ENCODE data around the gene PTMA. TPM values are rescaled to one million over a fixed set of nuclear protein-coding genes. Genes with fewer than 3 reads are reported as not detected.

The PTMA gene
- total RNA-seq, 1 donor = 545 TPM

- no peaks in the 10 kb centered on the region for H3K9me3 ChIP-seq (ENCODE audit: low read depth, low read length)
- H4K20me1 ChIP-seq (ENCODE audit: insufficient read depth, low read length) = no peaks in the 10 kb centered on the region
- peak; percentile 92 for TF ChIP-seq CTCF (IDR thresholded peaks at IDR 0.05; ENCODE audit: extremely low read depth, low read depth, low read length)
- H3K4me3 ChIP-seq (ENCODE audit: insufficient read depth, low read length) = no peak overlapping the region
- peaks cover 14% of the 10 kb centered on the region for H3K4me1 ChIP-seq (ENCODE audit: insufficient read depth, low read length)
- H2AFZ ChIP-seq (ENCODE audit: low read length) = peak overlapping the region; percentile 65
- no peak overlapping the region for H3K27ac ChIP-seq (ENCODE audit: low read depth, low read length)
- H3K27me3 ChIP-seq (ENCODE audit: insufficient read depth, low read length) = no peaks in the 10 kb centered on the region
- peak; percentile 96 for DNase-seq (ENCODE audit: insufficient read length, low spot score, missing footprints)
- H3K79me2 ChIP-seq (ENCODE audit: insufficient read depth, low read length) = no peaks in the 10 kb centered on the region
- H3K4me2 ChIP-seq (ENCODE audit: insufficient read depth, low read length) = no peak overlapping the region
- H3K36me3 ChIP-seq (ENCODE audit: insufficient read depth, low read length) = no peaks in the 10 kb centered on the region
Measured at GRCh38 chr2:231677632-231678104, 30.7 kb upstream of the PTMA start.

DNA sequence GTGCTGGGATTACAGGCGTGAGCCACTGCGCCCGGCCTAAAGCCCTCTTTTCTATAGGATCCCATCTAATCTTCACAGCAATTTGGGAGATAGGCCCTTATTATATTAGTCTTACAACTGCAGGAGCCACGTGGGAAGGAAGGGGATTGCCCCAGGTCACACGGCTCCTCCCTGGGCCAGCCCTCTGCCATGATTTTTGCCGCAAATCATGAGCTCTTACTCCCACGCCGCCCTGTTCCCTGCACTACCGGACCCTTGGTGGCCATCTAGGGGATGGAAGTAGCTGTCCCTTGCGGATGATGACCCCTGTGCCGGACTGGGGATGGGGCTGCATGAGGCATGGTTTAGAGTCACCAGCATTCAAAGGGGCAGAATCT is 28.4 kb upstream of the PTMA start:
- Histone ChIP-seq H3K4me3 (ENCODE audit: insufficient read depth, low read length) (no peak overlapping the region), H2AFZ (ENCODE audit: low read length) (no peak overlapping the region), H3K36me3 (ENCODE audit: insufficient read depth, low read length) (no peaks in the 10 kb centered on the region), H3K4me1 (ENCODE audit: insufficient read depth, low read length) (peaks cover 10% of the 10 kb centered on the region), H3K79me2 (ENCODE audit: insufficient read depth, low read length) (no peaks in the 10 kb centered on the region), H3K4me2 (ENCODE audit: insufficient read depth, low read length) (no peak overlapping the region), H3K27ac (ENCODE audit: low read depth, low read length) (no peak overlapping the region), H3K9me3 (ENCODE audit: low read depth, low read length) (no peaks in the 10 kb centered on the region), H4K20me1 (ENCODE audit: insufficient read depth, low read length) (no peaks in the 10 kb centered on the region), H3K27me3 (ENCODE audit: insufficient read depth, low read length) (no peaks in the 10 kb centered on the region)
- DNase-seq (ENCODE audit: insufficient read length, low spot score, missing footprints) = peak; percentile 79
- TF ChIP-seq CTCF (IDR thresholded peaks at IDR 0.05; ENCODE audit: extremely low read depth, low read depth, low read length) = no peak

DNA sequence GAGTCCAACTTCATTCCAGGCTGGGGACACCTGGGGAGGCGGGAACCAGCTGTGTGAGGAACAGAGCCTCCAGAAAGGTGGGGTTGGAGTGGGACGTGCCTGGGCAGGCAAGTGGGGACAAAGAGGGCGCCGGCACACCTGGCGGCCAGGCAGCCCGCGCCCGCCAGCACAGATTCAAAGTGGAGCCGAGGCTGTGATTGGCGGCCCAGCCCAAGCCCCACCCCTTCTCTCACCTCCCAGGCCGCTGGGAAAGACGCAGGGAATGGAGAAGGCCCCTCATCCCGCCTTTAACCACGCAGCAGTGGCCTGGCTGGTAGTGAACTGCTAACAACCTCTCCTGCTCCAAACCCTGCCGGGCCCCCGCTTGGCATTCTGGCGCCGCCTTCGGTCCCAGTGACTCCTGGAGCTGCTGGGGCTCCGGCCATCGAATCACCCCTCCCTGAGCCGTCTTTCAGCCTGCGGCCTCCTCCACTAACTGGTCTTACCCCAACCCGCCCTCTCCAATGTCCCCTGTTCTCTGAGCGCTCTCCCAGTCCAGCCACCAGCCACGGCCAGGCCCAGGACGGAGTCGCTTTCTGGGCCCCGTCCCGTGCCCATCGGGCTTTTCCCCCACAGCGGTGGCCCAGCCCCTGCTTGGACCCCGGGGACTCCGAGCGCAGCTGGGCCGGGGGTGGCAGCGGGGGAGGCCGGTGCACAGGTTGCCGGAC is 27.9 kb upstream of the PTMA start:
- H3K27me3 ChIP-seq (ENCODE audit: insufficient read depth, low read length) = no peaks in the 10 kb centered on the region
- peak overlapping the region; percentile 76 for H2AFZ ChIP-seq (ENCODE audit: low read length)
- no peaks in the 10 kb centered on the region for H3K79me2 ChIP-seq (ENCODE audit: insufficient read depth, low read length)
- no peak for TF ChIP-seq CTCF (IDR thresholded peaks at IDR 0.05; ENCODE audit: extremely low read depth, low read depth, low read length)
- H3K4me3 ChIP-seq (ENCODE audit: insufficient read depth, low read length) = peak overlapping the region; percentile 71
- H3K9me3 ChIP-seq (ENCODE audit: low read depth, low read length) = no peaks in the 10 kb centered on the region
- peak; percentile 65 for DNase-seq (ENCODE audit: insufficient read length, low spot score, missing footprints)
- H3K4me1 ChIP-seq (ENCODE audit: insufficient read depth, low read length) = peaks cover 7% of the 10 kb centered on the region
- no peaks in the 10 kb centered on the region for H3K36me3 ChIP-seq (ENCODE audit: insufficient read depth, low read length)
- H3K4me2 ChIP-seq (ENCODE audit: insufficient read depth, low read length) = peak overlapping the region; percentile 67
- H3K27ac ChIP-seq (ENCODE audit: low read depth, low read length) = no peak overlapping the region
- H4K20me1 ChIP-seq (ENCODE audit: insufficient read depth, low read length) = no peaks in the 10 kb centered on the region

DNA sequence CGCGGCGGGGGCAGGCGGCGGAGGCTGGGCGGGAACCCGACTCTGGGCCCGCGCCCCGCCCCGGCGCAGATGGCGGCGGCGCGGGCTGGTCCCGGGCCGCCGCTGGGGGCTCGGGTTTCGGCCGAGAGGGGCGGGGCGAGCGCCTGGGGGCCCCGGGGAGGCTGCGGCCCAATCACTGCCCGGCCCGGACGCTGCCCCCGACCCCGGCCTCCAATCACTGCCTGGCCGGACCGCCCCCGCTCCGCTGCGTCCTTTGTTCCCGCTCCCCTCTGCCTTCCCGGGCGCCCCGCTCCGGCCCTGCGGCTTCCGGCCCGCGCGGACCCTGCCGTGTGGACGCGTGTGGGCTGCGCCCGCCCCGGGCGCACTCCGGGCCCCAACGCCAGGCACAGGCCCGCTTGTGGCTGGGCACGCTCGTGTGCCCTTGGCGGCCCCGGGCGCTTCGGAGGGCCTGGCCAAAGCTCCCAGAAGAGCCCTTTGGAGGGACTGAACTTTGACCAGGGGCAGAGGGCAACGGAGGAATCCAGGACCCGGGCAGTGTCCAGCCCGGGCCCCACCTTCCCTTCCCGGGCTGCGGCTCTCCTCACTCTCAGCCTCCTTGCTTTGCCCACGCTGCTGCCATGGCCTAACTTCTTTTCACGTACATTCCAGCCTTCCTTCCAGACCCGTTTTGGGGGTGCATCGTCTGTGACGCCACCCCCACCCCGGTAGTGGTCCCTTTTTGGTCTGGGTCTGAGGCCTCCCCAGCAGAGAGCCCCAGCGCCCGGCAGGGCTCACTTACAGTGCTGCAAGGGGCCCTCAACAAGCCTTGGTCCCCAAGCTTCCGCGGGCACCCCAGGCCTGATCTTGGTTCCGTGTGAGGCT is 27.1 kb upstream of the PTMA start:
- H3K9me3 ChIP-seq (ENCODE audit: low read depth, low read length) = no peaks in the 10 kb centered on the region
- peak; percentile 100 for DNase-seq (ENCODE audit: insufficient read length, low spot score, missing footprints)
- H3K27ac ChIP-seq (ENCODE audit: low read depth, low read length) = peak overlapping the region; percentile 54
- peaks cover 7% of the 10 kb centered on the region for H3K4me1 ChIP-seq (ENCODE audit: insufficient read depth, low read length)
- H3K4me2 ChIP-seq (ENCODE audit: insufficient read depth, low read length) = peak overlapping the region; percentile 73
- no peaks in the 10 kb centered on the region for H3K36me3 ChIP-seq (ENCODE audit: insufficient read depth, low read length)
- no peak for TF ChIP-seq CTCF (IDR thresholded peaks at IDR 0.05; ENCODE audit: extremely low read depth, low read depth, low read length)
- H3K4me3 ChIP-seq (ENCODE audit: insufficient read depth, low read length) = peak overlapping the region; percentile 71
- H3K27me3 ChIP-seq (ENCODE audit: insufficient read depth, low read length) = no peaks in the 10 kb centered on the region
- peak overlapping the region; percentile 44 for H2AFZ ChIP-seq (ENCODE audit: low read length)
- H3K79me2 ChIP-seq (ENCODE audit: insufficient read depth, low read length) = no peaks in the 10 kb centered on the region
- no peaks in the 10 kb centered on the region for H4K20me1 ChIP-seq (ENCODE audit: insufficient read depth, low read length)
